Left renal cortex interstitium (tissue), 4 donors: ENCODE results near the gene FGF12. TPM values are rescaled to one million over a fixed set of nuclear protein-coding genes. Genes with fewer than 3 reads are reported as not detected.

Experiments
- DNase-seq, 4 donors: peaks; one replicate each; pipeline ENCODE4 v3.0.0-alpha.2; 2013; ENCODE audit warnings: low read depth in 4 of 4, low spot score in 2 of 4, missing footprints in 1 of 4
- polyA plus RNA-seq, 4 donors: library from polyadenylated mRNA; unstranded; fragments of 120-200 nt; gene quantifications; one replicate each; pipeline ENCODE4 v1.2.1, GENCODE V29; 2013; ENCODE audit not compliant: insufficient read length in 4 of 4

Gene FGF12
- polyA plus RNA-seq, 4 donors = 5.2 to 7.6 (median 6.6) TPM

GRCh38 chr3:192161661-192162060 lies 565.7 kb downstream of the FGF12 start:
- peak in 1 of 4 donors; percentile 19 for DNase-seq

GRCh38 chr3:192156382-192156781 lies 571.0 kb downstream of the FGF12 start:
- no peak for DNase-seq

GRCh38 chr3:192155194-192155593 lies 572.1 kb downstream of the FGF12 start:
- no peak for DNase-seq

- no peak for DNase-seq
Measured at GRCh38 chr3:192133271-192133670, 594.1 kb downstream of the FGF12 start.

- DNase-seq = no peak
Measured at GRCh38 chr3:192130534-192131132, 596.7 kb downstream of the FGF12 start.

GRCh38 chr3:192129586-192129985 lies 597.8 kb downstream of the FGF12 start:
- no peak for DNase-seq

- no peak for DNase-seq
Measured at GRCh38 chr3:192128922-192129321, 598.4 kb downstream of the FGF12 start.

- DNase-seq = no peak
Measured at GRCh38 chr3:192128060-192128459, 599.3 kb downstream of the FGF12 start.

GRCh38 chr3:192122832-192123594 lies 604.3 kb downstream of the FGF12 start:
- no peak for DNase-seq

- no peak for DNase-seq
Measured at GRCh38 chr3:192121923-192122322, 605.4 kb downstream of the FGF12 start.

GRCh38 chr3:192108820-192109219 lies 618.5 kb downstream of the FGF12 start:
- DNase-seq = no peak

GRCh38 chr3:192106543-192106942 lies 620.8 kb downstream of the FGF12 start:
- no peak for DNase-seq

GRCh38 chr3:192092388-192093005 lies 634.8 kb downstream of the FGF12 start:
- DNase-seq = no peak

- DNase-seq = no peak
Measured at GRCh38 chr3:192091831-192092230, 635.5 kb downstream of the FGF12 start.

GRCh38 chr3:192090586-192090985 lies 636.8 kb downstream of the FGF12 start:
- DNase-seq = no peak

Other genes with a start within 250 kb of the FGF12 start
- gene MB21D2, start 190.3 kb upstream of the FGF12 start, polyA plus RNA-seq = 10 to 100 TPM; 14.0 to 16.5 (median 15.0) TPM